HEK293 (cell line): Measurements from ENCODE around the gene PYGO2.

ENCODE experiments used
- CTCF ChIA-PET: fragments of 350-600 bp; formaldehyde crosslinking; extraction: SDS; loops from one replicate; lab custom pipeline; 2021; ENCODE audit warnings: antibody characterized with exemption; lab: Yijun Ruan, JAX
- POLR2A ChIA-PET: fragments of 300-600 bp; formaldehyde crosslinking; extraction: SDS; loops from one replicate; lab custom pipeline; 2020; ENCODE audit warnings: antibody characterized with exemption, inconsistent platforms; lab: Yijun Ruan, JAX
- H3K27ac ChIP-seq: fragments of 200-500 bp; sonication (Bioruptor generic); 2 replicates; pipeline ENCODE4 v1.5.1; 2014; ENCODE audit warnings: low read depth, low read length, control low read depth, inconsistent platforms; ENCODE audit errors: extremely low read depth
- H3K36me3 ChIP-seq, 2 experiments: fragments of 200-500 bp in 1 of 2; sonication (Bioruptor generic) in 1 of 2; 1 replicate in 1 of 2; 2 replicates in 1 of 2; pipeline ENCODE4 v1.5.1; 2014 to 2017; ENCODE audit warnings: inconsistent platforms in 2 of 2, low read length in 2 of 2; ENCODE audit not compliant: control insufficient read depth in 2 of 2, insufficient read depth in 1 of 2
- H3K4me1 ChIP-seq: fragments of 200-500 bp; sonication (Bioruptor generic); 2 replicates; pipeline ENCODE4 v1.5.1; 2014; ENCODE audit warnings: mild to moderate bottlenecking, low read length, inconsistent platforms; ENCODE audit not compliant: control insufficient read depth, insufficient read depth
- H3K4me3 ChIP-seq: 2 replicates; pipeline ENCODE4 v1.5.1; 2011; ENCODE audit warnings: low read depth, mild to moderate bottlenecking, control low read depth, low read length, moderate library complexity
- H3K9me3 ChIP-seq: fragments of 200-500 bp; sonication (Bioruptor generic); 2 replicates; pipeline ENCODE4 v1.5.1; 2014; ENCODE audit warnings: low read depth, low read length, inconsistent platforms; ENCODE audit not compliant: control insufficient read depth, insufficient read depth
- KLF1 ChIP-seq: fragments of 450-650 bp; formaldehyde crosslinking; IDR thresholded peaks from 2 replicates; pipeline ENCODE4 v1.5.1; 2016; ENCODE audit warnings: missing biosample characterization, missing genetic modification characterization
- SCRT1 ChIP-seq: fragments of 450-650 bp; formaldehyde crosslinking; IDR thresholded peaks from 2 replicates; pipeline ENCODE4 v1.5.1; 2016; ENCODE audit warnings: missing biosample characterization, missing genetic modification characterization, borderline replicate concordance
- ZBTB11 ChIP-seq: fragments of 450-650 bp; formaldehyde crosslinking; conservative IDR thresholded peaks from 2 replicates; pipeline ENCODE4 v1.5.1; 2016; ENCODE audit warnings: low read depth, missing biosample characterization, missing genetic modification characterization
- ZBTB20 ChIP-seq: fragments of 450-650 bp; formaldehyde crosslinking; IDR thresholded peaks from 2 replicates; pipeline ENCODE4 v1.5.1; 2016; ENCODE audit warnings: missing biosample characterization, missing genetic modification characterization
- ZFP37 ChIP-seq: fragments of 450-650 bp; formaldehyde crosslinking; IDR thresholded peaks from 2 replicates; pipeline ENCODE4 v1.5.1; 2016; ENCODE audit warnings: missing biosample characterization, missing genetic modification characterization
- ZFP41 ChIP-seq: fragments of 450-650 bp; formaldehyde crosslinking; IDR thresholded peaks from 2 replicates; pipeline ENCODE4 v1.5.1; 2016; ENCODE audit warnings: missing biosample characterization, missing genetic modification characterization, borderline replicate concordance
- ZIC2 ChIP-seq: fragments of 450-650 bp; formaldehyde crosslinking; IDR thresholded peaks from 2 replicates; pipeline ENCODE4 v1.5.1; 2016; ENCODE audit warnings: missing biosample characterization, missing genetic modification characterization
- ZNF23 ChIP-seq: fragments of 450-650 bp; formaldehyde crosslinking; IDR thresholded peaks from 2 replicates; pipeline ENCODE4 v1.5.1; 2016; ENCODE audit warnings: missing biosample characterization, missing genetic modification characterization, borderline replicate concordance
- ZNF274 ChIP-seq, 2 experiments: fragments of 200-500 bp in 1 of 2; fragments of 450-650 bp in 1 of 2; sonication (Bioruptor generic) in 1 of 2; formaldehyde crosslinking in 1 of 2; IDR thresholded peaks; 2 replicates each; pipeline versions ENCODE4 v1.5.1 to v1.6.1; 2014 to 2016; ENCODE audit warnings: borderline replicate concordance in 1 of 2, inconsistent platforms in 1 of 2, low read length in 1 of 2, missing biosample characterization in 1 of 2, missing genetic modification characterization in 1 of 2
- ZNF335 ChIP-seq: fragments of 450-650 bp; formaldehyde crosslinking; conservative IDR thresholded peaks from 2 replicates; pipeline ENCODE4 v1.5.1; 2016; ENCODE audit warnings: missing biosample characterization, missing genetic modification characterization
- ZNF510 ChIP-seq: fragments of 450-650 bp; formaldehyde crosslinking; IDR thresholded peaks from 2 replicates; pipeline ENCODE4 v1.5.1; 2018; ENCODE audit warnings: mild to moderate bottlenecking, missing genetic modification characterization, missing biosample characterization; ENCODE audit not compliant: insufficient replicate concordance
- ZNF549 ChIP-seq: fragments of 450-650 bp; IDR thresholded peaks from 2 replicates; pipeline ENCODE4 v1.5.1; 2018; ENCODE audit warnings: missing biosample characterization, missing genetic modification characterization, mild to moderate bottlenecking, inconsistent platforms, moderate library complexity
- ZNF558 ChIP-seq: fragments of 450-650 bp; formaldehyde crosslinking; IDR thresholded peaks from 2 replicates; pipeline ENCODE4 v1.5.1; 2016; ENCODE audit warnings: missing biosample characterization, missing genetic modification characterization
- ZNF600 ChIP-seq: fragments of 450-650 bp; formaldehyde crosslinking; IDR thresholded peaks from 2 replicates; pipeline ENCODE4 v1.5.1; 2016; ENCODE audit warnings: missing biosample characterization, missing genetic modification characterization
- ZNF677 ChIP-seq: fragments of 450-650 bp; IDR thresholded peaks from 2 replicates; pipeline ENCODE4 v1.5.0; 2018; ENCODE audit warnings: missing biosample characterization, mild to moderate bottlenecking, missing genetic modification characterization, moderate library complexity
- TF ChIP-seq, protein P1 (sequence below): fragments of 450-650 bp; formaldehyde crosslinking; IDR thresholded peaks from 2 replicates; pipeline ENCODE4 v1.5.1; 2017; ENCODE audit warnings: missing biosample characterization, missing genetic modification characterization
- TF ChIP-seq, protein P2 (sequence below): fragments of 450-650 bp; formaldehyde crosslinking; conservative IDR thresholded peaks from 2 replicates; pipeline ENCODE4 v1.5.1; 2016; ENCODE audit warnings: low read depth, missing biosample characterization, missing genetic modification characterization
- TF ChIP-seq, protein P3 (sequence below): fragments of 450-650 bp; formaldehyde crosslinking; optimal IDR thresholded peaks from 2 replicates; pipeline ENCODE3; 2016; ENCODE audit warnings: missing biosample characterization, mild to moderate bottlenecking, missing genetic modification characterization

Gene PYGO2

GRCh38 chr1:155001675-155002463, 40.3 kb upstream of the PYGO2 start (continued):
- TF ChIP-seq, protein P1, sequence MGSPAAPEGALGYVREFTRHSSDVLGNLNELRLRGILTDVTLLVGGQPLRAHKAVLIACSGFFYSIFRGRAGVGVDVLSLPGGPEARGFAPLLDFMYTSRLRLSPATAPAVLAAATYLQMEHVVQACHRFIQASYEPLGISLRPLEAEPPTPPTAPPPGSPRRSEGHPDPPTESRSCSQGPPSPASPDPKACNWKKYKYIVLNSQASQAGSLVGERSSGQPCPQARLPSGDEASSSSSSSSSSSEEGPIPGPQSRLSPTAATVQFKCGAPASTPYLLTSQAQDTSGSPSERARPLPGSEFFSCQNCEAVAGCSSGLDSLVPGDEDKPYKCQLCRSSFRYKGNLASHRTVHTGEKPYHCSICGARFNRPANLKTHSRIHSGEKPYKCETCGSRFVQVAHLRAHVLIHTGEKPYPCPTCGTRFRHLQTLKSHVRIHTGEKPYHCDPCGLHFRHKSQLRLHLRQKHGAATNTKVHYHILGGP (tag by site-specific recombination): no peak
- no peak for TF ChIP-seq ZNF274 (IDR thresholded peaks at IDR 0.05; ENCODE audit: low read length)
- no peak for TF ChIP-seq ZNF274 (tag by site-specific recombination; IDR thresholded peaks at IDR 0.05; ENCODE audit: borderline replicate concordance)
- peak; percentile 28; the same call in 1 of the 2 replicates for TF ChIP-seq KLF1 (tag by site-specific recombination)
- peak; percentile 74 for TF ChIP-seq ZIC2 (tag by site-specific recombination)

GRCh38 chr1:155001425-155001674, 39.8 kb upstream of the PYGO2 start:
- TF ChIP-seq, protein P2, sequence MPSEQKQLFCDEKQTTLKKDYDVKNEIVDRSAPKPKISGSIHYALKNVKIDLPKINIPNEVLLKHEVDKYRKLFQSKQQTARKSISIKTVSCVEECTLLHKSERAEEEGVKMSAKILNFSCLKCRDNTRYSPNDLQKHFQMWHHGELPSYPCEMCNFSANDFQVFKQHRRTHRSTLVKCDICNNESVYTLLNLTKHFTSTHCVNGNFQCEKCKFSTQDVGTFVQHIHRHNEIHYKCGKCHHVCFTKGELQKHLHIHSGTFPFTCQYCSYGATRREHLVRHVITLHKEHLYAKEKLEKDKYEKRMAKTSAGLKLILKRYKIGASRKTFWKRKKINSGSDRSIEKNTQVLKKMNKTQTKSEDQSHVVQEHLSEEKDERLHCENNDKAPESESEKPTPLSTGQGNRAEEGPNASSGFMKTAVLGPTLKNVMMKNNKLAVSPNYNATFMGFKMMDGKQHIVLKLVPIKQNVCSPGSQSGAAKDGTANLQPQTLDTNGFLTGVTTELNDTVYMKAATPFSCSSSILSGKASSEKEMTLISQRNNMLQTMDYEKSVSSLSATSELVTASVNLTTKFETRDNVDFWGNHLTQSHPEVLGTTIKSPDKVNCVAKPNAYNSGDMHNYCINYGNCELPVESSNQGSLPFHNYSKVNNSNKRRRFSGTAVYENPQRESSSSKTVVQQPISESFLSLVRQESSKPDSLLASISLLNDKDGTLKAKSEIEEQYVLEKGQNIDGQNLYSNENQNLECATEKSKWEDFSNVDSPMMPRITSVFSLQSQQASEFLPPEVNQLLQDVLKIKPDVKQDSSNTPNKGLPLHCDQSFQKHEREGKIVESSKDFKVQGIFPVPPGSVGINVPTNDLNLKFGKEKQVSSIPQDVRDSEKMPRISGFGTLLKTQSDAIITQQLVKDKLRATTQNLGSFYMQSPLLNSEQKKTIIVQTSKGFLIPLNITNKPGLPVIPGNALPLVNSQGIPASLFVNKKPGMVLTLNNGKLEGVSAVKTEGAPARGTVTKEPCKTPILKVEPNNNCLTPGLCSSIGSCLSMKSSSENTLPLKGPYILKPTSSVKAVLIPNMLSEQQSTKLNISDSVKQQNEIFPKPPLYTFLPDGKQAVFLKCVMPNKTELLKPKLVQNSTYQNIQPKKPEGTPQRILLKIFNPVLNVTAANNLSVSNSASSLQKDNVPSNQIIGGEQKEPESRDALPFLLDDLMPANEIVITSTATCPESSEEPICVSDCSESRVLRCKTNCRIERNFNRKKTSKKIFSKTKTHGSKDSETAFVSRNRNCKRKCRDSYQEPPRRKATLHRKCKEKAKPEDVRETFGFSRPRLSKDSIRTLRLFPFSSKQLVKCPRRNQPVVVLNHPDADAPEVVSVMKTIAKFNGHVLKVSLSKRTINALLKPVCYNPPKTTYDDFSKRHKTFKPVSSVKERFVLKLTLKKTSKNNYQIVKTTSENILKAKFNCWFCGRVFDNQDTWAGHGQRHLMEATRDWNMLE (tag by site-specific recombination): no peak
- TF ChIP-seq ZNF558 (tag by site-specific recombination) (no peak), ZBTB20 (peak; percentile 51), SCRT1 (tag by site-specific recombination) (peak; percentile 4; the same call in 1 of the 2 replicates), ZNF677 (tag by site-specific recombination) (no peak), ZNF510 (tag by site-specific recombination) (no peak), ZBTB11 (tag by site-specific recombination) (no peak), ZNF600 (no peak), ZNF335 (tag by site-specific recombination) (peak; percentile 28; the same call in 1 of the 2 replicates), ZFP37 (tag by site-specific recombination) (no peak), ZFP41 (tag by site-specific recombination) (no peak), ZNF549 (no peak), ZNF23 (no peak)
- TF ChIP-seq, protein P3, sequence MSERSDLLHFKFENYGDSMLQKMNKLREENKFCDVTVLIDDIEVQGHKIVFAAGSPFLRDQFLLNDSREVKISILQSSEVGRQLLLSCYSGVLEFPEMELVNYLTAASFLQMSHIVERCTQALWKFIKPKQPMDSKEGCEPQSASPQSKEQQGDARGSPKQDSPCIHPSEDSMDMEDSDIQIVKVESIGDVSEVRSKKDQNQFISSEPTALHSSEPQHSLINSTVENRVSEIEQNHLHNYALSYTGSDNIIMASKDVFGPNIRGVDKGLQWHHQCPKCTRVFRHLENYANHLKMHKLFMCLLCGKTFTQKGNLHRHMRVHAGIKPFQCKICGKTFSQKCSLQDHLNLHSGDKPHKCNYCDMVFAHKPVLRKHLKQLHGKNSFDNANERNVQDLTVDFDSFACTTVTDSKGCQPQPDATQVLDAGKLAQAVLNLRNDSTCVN (tag by site-specific recombination): peak; percentile 12
- ChIA-PET CTCF (interaction anchor here (0.5 to 3.0 kb wide), 6 partner anchors 15 to 572 kb away, joined by 3 to 12 read pairs (median 4); no protein-coding TSS in a partner anchor), POLR2A (interaction anchor here (0.5 to 2.2 kb wide), 8 partner anchors 10 to 192 kb away, joined by 3 to 14 read pairs (median 4); partner anchors contain the start of genes CKS1B, FLAD1 and PYGO2)
- no peaks in the 10 kb centered on the region for H3K9me3 ChIP-seq
- H3K36me3 ChIP-seq: no peaks in the 10 kb centered on the region
- peak overlapping the region; percentile 50 for H3K4me3 ChIP-seq
- H3K27ac ChIP-seq: peak overlapping the region; percentile 83; the same call in 1 of the 2 replicates
- H3K4me1 ChIP-seq: peaks cover 13% of the 10 kb centered on the region
